GM21528 (cell line): Measurements from ENCODE around the gene HHIP.

Experiments used
- ATAC-seq: cut with Tn5 transposase; IDR thresholded peaks from one replicate; pipeline ENCODE4 v1.9.1; 2021; ENCODE audit warnings: mild to moderate bottlenecking, moderate library complexity; ENCODE audit not compliant: unreplicated experiment, low FRiP score

Gene HHIP

DNA sequence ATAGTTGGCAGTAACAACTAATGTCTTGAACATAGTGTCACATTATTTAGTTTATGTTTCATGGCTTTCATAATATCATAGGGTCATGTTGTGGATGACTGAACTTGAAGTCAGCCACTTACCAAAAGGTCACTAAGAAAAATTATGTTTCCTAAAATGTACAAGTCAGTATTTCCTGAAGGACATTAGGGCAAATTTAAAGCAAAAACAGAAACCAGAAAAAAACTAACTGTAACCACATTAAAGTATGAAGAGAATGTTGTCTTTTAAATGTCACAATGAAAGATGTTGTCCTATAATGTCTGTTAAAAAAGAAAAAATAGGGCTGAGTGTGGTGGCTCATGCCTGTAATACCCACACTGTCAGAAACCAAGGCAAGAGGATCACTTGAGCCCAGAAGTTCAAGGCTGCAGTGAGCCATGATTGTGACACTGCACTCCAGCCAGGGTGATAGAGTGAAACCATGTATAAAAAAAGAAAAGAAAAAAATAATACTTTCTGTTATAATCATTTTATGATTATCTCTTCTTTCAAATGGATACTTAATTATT, 55.8 kb downstream of the HHIP start:
- no peak for ATAC-seq

- ATAC-seq, result no peak
Observed at GRCh38 chr4:144703494-144703893, 57.5 kb downstream of the HHIP start.

DNA sequence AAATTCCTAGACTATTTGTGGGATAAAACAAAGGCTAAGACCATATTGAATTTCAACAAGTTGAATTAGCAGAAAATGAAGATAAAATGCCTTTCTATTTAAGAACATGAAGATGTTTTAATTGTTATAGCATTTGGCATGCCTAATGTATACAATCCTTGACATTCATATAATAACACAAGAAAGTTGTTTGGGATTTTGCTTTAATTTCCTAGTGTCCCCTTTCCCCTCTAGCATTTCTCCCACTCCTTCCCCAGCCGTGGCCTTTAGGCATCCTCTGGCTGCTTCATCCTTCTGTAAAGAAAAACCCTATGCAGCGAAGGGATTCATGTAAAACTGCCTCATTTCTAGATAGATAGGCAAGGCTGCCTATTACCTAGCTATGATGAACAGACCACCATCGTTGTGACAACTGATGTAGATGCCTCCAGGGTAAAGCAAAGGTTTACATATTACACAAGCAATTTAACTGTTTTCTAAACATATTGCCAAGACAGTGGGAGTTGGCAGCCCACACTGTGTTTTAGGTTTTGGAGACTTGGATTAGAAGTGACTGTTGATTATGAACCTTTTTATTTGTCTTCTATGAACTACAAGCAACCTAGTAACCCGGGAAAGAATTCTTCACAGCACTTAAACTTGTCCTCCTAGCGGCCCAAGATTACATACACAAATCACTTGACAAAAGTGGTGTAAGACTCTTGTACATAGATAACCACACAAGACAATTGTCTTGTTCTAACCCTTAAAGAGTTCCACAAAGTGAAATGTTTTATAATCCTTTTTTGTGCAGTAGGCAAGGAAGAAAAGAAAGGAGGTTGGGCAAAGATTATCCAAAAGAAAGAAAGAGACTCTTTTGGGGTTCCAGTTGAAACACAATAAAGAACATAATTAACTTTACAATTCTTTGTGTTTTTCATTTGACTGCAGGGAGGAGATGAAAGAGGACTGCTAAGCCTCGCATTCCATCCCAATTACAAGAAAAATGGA, 59.9 kb downstream of the HHIP start:
- no peak for ATAC-seq

DNA sequence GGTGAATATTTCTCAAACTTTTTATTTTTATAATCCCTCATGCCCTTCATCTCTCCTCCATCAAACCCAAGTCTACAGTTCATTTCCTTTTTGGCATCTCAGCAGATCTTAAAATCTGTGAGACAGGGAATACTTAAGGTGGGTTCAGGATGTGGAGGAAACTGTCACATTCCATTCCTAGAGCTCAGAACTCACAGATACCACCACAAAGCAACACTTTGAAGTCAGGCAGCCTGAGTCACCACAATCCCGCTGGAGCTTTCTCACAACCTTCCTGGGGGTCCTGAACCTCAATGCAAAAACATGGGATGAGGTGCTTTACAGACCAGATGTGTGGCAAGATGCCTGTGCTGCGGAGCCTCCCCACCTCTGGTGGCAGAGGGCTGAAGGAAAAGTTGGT, 63.2 kb downstream of the HHIP start:
- no peak for ATAC-seq

- no peak for ATAC-seq
Observed at GRCh38 chr4:144709793-144710525, 64.0 kb downstream of the HHIP start.

- ATAC-seq, result no peak
Observed at GRCh38 chr4:144710526-144710912, 64.6 kb downstream of the HHIP start.

- ATAC-seq, result no peak
Observed at GRCh38 chr4:144711700-144712456, 65.9 kb downstream of the HHIP start.

GRCh38 chr4:144712775-144713174, 66.8 kb downstream of the HHIP start:
- ATAC-seq, result no peak

DNA sequence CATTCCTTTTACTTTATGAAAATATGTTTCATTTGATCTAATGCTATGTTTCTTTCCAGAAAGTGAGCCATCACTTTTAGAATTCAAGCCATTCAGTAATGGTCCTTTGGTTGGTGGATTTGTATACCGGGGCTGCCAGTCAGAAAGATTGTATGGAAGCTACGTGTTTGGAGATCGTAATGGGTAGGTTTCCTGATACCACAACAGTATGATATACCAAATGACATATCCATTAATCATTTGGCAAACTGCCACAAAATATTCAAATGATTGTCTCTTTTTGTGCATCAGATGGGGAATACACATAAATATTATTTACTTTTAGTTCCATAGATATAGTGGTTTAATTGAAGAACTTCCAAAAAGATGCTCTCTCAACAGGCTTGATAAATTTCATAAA, 68.2 kb downstream of the HHIP start:
- no peak for ATAC-seq

DNA sequence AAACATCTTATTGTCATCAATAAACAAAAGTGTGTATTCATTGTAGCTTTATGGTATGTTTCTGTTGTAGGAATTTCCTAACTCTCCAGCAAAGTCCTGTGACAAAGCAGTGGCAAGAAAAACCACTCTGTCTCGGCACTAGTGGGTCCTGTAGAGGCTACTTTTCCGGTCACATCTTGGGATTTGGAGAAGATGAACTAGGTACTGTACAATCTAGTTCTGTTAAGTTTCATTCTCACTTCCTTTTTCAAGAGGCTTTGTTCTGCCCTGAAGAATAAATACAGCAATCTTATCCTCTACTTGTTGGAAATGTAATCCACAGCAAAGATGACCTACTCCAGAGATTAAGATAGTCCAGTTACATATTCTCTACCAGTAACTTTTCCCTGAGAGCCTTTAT, 69.3 kb downstream of the HHIP start:
- ATAC-seq, result no peak

GRCh38 chr4:144716778-144717177, 70.8 kb downstream of the HHIP start:
- ATAC-seq, result no peak

DNA sequence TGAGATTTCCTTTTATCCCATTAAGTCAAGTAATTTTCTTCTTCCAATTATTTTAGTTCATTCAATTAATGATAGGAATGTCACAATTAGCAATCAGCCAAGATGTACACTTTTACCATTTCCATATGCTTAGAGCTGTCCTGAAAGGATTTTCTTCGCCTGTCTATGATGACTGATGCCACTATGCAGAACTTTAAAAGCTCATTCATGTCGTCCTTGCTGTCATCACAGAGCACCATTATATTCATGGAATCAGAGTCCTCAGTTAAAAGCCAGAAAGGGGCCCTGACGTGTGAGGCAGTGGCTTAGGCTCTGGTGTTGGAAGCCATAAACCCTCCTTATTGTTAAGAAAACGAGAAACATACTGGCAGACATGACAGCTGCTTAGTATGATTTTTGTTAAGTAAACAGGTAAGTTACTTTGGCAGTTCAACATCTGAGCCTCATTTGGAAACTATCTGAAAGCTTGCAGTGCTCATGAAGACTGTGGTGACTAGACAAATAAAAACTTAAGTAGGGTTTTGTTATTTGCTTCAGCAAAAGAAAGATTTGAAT, 73.1 kb downstream of the HHIP start:
- no peak for ATAC-seq

DNA sequence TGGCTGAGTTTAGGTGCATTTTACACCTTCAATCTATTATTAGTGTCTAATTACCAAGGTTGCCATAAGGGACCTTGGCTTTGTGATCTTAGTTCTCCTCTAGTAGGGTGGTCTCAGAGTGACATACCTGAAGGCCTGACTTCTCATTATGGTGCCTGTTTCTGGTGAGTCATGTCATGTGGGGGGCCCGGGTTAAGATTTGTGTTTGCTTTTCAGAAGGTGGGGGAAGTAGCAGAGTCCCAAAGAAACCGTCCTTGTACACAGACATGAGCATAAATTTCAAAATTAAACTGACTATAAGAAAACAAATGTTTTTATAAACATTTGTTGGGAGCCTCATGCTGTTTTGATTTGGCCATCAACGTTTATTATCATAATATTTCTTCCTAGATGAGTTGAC, 74.5 kb downstream of the HHIP start:
- no peak for ATAC-seq

DNA sequence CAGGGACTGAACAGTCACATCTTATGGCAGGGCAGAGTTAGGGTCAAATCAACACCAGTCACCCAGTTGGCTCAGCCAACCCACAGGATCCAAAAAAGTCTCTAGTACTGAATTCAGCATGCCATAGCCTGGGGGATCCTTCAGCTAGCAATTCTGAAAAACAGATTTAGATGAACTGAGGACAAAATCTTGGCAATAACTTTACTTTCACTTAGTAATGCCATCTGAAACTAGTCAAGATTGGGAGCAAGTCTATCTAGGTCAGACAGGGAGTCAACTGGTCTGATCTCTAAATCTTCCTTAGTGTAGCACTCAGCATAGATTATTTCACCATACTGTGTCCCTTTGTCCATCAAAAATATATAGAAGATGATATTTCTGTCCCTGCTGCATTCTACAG, 76.0 kb downstream of the HHIP start:
- ATAC-seq, result no peak

DNA sequence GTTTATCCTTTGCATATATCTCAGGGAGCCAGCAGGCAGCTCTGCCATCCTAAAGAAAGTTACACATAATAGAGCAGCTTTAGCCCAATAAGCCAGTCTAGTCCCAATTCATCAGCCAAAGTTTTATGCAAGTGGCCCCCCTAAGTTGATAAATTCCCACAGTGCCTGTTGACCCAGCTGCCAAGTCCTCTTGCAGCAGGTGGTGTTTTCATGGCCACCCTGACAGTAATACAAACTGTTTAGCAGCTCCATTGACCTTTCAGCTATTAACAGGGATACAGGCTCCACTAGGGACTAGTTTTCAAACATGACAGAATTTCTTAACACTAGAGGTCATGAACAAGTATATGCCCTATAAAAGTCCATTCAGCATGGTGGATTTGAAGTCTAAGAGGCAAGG, 77.5 kb downstream of the HHIP start:
- no peak for ATAC-seq

DNA sequence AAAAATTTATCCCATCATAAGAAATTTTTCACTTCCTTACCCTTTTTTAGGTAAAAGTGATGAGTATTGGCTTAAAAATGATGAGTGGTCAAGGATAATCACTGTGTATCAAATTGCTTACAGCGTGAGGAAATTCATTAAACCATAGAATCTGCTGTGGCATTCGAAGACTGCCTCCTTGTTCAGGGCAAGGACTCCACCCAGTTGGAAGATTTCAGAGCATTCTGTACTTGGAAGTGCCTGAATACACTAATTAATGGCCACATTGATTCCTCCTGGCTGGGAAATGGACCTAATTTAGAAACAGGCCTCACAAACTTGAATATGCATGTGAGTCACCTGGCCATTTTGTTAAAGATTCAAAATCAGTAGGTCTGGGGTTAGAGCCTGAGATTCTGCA, 83.2 kb downstream of the HHIP start:
- ATAC-seq, result no peak

DNA sequence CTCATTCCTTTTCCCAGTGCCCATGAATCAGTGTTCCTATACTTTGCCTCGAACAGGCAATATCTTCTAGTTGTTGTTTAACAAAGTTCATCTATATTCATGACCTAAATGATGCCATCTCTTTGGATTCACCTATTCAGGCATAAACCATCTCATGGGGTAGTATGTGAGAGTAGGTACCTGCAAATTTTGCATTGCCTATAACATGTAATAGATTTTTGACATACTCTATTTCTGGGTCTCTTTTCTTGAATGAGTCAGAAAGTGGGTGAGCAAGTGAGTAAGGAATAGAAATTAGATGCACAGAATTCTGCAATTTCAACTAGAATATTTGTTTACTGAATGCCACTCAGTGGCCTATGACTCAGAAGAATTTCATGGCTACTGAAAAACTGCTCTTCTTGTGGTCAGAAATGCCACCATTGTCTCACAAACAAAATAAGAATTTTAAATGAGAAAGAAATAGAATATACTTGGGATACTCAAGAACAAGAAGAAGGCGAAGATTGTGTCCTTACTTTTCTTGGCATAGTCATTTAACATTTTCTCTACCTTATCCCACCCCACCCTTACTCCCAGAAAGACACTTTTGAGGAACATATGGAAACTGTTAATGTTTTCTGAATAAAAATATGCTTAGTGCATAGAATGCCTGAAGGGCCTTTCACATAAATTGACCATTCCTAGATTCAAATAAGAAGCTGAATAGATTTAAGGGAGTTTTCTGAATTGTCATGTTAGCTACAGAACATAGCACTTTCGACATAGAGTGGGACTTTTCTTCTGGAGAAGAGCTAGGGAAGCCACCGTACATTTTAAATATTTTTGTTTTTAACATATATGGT, 86.8 kb downstream of the HHIP start:
- no peak for ATAC-seq

DNA sequence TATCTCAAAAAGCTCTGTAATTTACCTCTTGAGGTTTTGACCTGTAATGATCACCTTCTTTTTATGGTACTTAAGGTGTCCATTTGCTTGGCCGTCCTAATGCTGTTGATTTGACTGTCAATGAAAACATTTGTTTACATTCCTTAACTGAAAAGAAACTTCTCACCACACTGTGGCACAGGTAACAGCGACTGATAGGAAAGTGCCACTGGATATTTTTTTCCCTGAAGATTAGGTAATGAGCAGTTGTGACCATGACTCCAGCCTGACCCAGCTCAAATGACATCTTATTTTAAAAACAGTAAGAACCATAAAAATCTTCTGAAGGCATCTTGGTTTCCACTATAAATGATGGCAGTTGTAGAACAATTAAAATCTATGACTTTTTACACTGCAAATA, 87.6 kb downstream of the HHIP start:
- ATAC-seq, result no peak

GRCh38 chr4:144734522-144734921, 88.6 kb downstream of the HHIP start:
- no peak for ATAC-seq

DNA sequence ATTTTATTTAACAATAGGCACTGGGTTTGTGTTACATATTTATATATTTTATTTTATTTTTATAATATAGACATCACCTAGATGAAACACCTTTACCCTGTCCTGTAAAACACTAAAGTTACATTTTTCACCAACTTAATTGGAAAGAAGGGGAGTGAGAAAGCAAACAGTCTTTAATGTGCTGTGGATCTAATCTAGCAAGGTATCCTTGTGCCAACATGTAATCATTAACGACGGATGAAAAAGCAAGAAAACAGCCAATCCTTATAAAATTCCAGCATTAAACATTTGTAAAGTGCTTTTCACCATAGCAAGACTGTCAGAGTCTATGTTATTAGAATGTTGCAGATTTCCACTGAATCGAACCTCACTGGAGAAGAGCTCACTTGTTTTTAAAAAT, 92.7 kb downstream of the HHIP start:
- no peak for ATAC-seq
